ENCODE data around the gene EIF3M. TPM values are rescaled to one million over a fixed set of nuclear protein-coding genes. Genes with fewer than 3 reads are reported as not detected.

Gene EIF3M
- 182 and 279 TPM in 2 replicates for total RNA-seq

GRCh38 chr11:32583459-32584271 lies at the start of gene EIF3M:
EIF3M (plus strand) TSS chr11:32583831; CDS start chr11:32583888, 57 bp downstream.
- DNase-seq (ENCODE audit: low read depth): peak; percentile 95
- H3K4me3 ChIP-seq (ENCODE audit: low read depth, low read length): peak within 1 kb of the TSS; percentile 80
- TF ChIP-seq, protein P1, sequence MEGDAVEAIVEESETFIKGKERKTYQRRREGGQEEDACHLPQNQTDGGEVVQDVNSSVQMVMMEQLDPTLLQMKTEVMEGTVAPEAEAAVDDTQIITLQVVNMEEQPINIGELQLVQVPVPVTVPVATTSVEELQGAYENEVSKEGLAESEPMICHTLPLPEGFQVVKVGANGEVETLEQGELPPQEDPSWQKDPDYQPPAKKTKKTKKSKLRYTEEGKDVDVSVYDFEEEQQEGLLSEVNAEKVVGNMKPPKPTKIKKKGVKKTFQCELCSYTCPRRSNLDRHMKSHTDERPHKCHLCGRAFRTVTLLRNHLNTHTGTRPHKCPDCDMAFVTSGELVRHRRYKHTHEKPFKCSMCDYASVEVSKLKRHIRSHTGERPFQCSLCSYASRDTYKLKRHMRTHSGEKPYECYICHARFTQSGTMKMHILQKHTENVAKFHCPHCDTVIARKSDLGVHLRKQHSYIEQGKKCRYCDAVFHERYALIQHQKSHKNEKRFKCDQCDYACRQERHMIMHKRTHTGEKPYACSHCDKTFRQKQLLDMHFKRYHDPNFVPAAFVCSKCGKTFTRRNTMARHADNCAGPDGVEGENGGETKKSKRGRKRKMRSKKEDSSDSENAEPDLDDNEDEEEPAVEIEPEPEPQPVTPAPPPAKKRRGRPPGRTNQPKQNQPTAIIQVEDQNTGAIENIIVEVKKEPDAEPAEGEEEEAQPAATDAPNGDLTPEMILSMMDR (IDR thresholded peaks at IDR 0.05; ENCODE audit: insufficient read depth, low read depth, low read length): no peak

- H3K4me3 ChIP-seq (ENCODE audit: low read depth, low read length): no peak overlapping the region
- TF ChIP-seq, protein P1 (IDR thresholded peaks at IDR 0.05; ENCODE audit: insufficient read depth, low read depth, low read length): no peak
- DNase-seq (ENCODE audit: low read depth): no peak
Observed at GRCh38 chr11:32538804-32539203, 44.8 kb upstream of the EIF3M start.

DNA sequence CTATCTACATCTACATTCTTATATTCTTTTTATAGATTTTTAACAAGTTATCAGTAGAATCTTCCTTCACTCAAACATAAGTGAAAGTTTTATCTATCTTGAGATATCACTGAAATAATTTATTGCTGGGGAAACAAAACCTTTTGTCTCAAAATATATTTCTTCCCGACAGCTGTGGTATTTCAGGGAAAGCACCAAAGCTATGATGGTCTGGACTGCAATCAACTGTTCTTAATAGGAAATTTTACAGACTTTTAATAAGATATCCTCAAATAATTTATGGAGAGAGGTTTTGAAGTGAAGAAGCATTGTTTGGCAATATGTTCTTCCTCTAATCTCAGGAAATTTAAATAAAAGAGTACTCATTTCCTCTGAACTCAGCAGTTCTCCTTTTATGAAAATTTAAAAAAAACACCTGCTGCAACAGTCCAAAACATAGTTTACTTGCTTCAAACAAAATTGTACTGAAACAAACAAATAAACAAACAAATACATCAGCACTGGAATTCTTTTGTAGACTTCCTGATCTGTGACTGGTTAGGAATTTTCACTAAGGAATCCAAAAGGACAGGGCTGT lies 33.9 kb upstream of the EIF3M start:
- TF ChIP-seq, protein P1 (IDR thresholded peaks at IDR 0.05; ENCODE audit: insufficient read depth, low read depth, low read length): no peak
- no peak for DNase-seq (ENCODE audit: low read depth)
- H3K4me3 ChIP-seq (ENCODE audit: low read depth, low read length): no peak overlapping the region

DNA sequence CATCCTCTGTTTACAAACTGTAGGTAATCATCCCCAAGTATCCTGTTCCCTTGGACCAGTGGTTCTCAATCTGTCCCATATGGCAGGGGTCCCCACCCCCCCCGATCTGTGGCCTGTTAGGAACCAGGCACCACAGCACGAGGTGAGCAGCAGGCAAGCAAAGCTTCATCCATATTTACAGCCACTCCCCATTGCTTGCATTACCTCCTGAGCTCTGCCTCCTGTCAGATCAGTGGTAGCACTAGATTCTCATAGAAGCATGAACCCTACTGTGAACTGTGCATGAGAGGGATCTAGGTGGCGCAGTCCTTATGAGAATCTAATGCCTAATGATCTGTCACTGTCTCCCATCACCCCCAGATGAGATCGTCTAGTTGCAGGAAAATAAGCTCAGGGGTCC lies 33.4 kb upstream of the EIF3M start:
- DNase-seq (ENCODE audit: low read depth): no peak
- H3K4me3 ChIP-seq (ENCODE audit: low read depth, low read length): no peak overlapping the region
- TF ChIP-seq, protein P1 (IDR thresholded peaks at IDR 0.05; ENCODE audit: insufficient read depth, low read depth, low read length): no peak

DNA sequence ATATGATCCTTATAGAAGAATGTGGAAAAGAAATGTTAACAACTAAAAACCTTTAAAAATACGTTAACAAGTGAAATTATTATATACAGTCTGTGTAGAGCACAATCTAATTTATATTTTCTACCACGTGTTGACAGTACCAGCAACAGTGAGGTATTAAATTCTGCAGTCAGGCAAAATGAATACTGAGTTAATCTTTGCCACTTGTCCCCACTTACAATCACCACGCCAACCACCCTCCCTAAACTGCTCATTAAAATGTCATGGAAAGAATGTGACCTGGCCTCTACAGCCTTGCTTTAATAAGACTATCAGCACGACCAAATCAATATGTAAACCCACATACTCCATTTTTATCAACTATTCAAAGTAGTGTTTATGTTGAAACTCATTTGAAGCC lies 28.5 kb upstream of the EIF3M start:
- no peak for DNase-seq (ENCODE audit: low read depth)
- H3K4me3 ChIP-seq (ENCODE audit: low read depth, low read length): no peak overlapping the region
- TF ChIP-seq, protein P1 (IDR thresholded peaks at IDR 0.05; ENCODE audit: insufficient read depth, low read depth, low read length): no peak

DNA sequence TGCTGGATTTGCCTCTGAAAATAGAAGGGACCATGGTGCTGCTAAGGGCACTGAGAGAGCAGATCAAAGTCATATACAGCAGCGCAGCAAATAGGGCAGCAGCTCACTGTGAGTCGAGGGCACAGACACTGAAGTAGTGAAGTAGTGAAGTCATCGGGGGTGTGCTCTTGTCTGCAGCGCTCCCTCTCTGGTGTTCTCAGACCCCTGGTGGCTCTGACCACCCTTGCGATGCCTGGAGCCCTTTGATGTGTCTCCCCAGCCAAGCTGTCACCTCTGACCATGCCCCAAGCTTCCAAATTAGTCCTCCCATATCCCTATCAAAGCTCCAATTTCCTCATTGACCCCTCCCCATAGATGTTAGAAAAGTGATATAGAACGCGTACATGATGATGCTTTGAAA lies 27.7 kb upstream of the EIF3M start:
- DNase-seq (ENCODE audit: low read depth): no peak
- TF ChIP-seq, protein P1 (IDR thresholded peaks at IDR 0.05; ENCODE audit: insufficient read depth, low read depth, low read length): no peak

More for the DNA sequence above, 27.7 kb upstream of the EIF3M start:
- no peak overlapping the region for H3K4me3 ChIP-seq (ENCODE audit: low read depth, low read length)

All from fibroblast of villous mesenchyme (primary cell).